AG09319 (cell line): ENCODE measurements around the gene SPANXN5.
"Not testable (repeated sequence)": the region's sequence is repeated elsewhere in the genome, so short reads cannot be mapped to it uniquely, and the experiment has no call there.

Experiments
- DNase-seq: peaks from one replicate; pipeline ENCODE4 v3.0.0-alpha.2; 2010; ENCODE audit warnings: low read depth; ENCODE audit errors: extremely low read depth
- CTCF ChIP-seq: IDR thresholded peaks from 2 replicates; pipeline ENCODE4 v1.5.1; 2011; ENCODE audit warnings: low read depth, mild to moderate bottlenecking, inconsistent platforms, low read length, moderate library complexity

SPANXN5 gene

GRCh38 chrX:52797327-52797726 lies at the start of gene SPANXN5:
SPANXN5 (minus strand) TSS chrX:52797427; CDS start chrX:52797348, 79 bp downstream.
- DNase-seq: not testable (repeated sequence)

GRCh38 chrX:52843619-52844018 lies 46.4 kb upstream of the SPANXN5 start:
- not testable (repeated sequence) for DNase-seq

- DNase-seq: no peak
- TF ChIP-seq CTCF: no peak
Observed at GRCh38 chrX:52839137-52839536, 41.9 kb upstream of the SPANXN5 start.

- no peak for DNase-seq
- no peak for TF ChIP-seq CTCF
Observed at GRCh38 chrX:52830551-52830950, 33.3 kb upstream of the SPANXN5 start.

- no peak for DNase-seq
- TF ChIP-seq CTCF: no peak
Observed at GRCh38 chrX:52824608-52825007, 27.4 kb upstream of the SPANXN5 start.

GRCh38 chrX:52821079-52821760 lies 24.0 kb upstream of the SPANXN5 start:
- TF ChIP-seq CTCF: no peak
- DNase-seq: no peak

GRCh38 chrX:52819788-52820187 lies 22.6 kb upstream of the SPANXN5 start:
- no peak for DNase-seq
- TF ChIP-seq CTCF: no peak

GRCh38 chrX:52811065-52811625 lies 13.9 kb upstream of the SPANXN5 start, which contains the start of gene XAGE5:
XAGE5 (plus strand) TSS chrX:52811287; CDS start chrX:52812567, 1,280 bp downstream.
- no peak for TF ChIP-seq CTCF
- DNase-seq: no peak

GRCh38 chrX:52804876-52805275 lies 7.6 kb upstream of the SPANXN5 start:
- DNase-seq: not testable (repeated sequence)

- not testable (repeated sequence) for DNase-seq
Observed at GRCh38 chrX:52773504-52773903, 23.7 kb downstream of the SPANXN5 start.

- not testable (repeated sequence) for DNase-seq
Observed at GRCh38 chrX:52765983-52766382, 31.2 kb downstream of the SPANXN5 start.

- DNase-seq: not testable (repeated sequence)
Observed at GRCh38 chrX:52750952-52751351, 46.3 kb downstream of the SPANXN5 start, which contains the start of gene SSX2B. SSX2B (plus strand) TSS chrX:52751252; CDS start chrX:52752681, 1,429 bp downstream.
